Endothelial cell of umbilical vein (primary cell): ENCODE data around the gene CFAP68.

Source experiments
- EZH2 ChIP-seq: IDR thresholded peaks from 2 replicates; pipeline ENCODE4 v1.6.1; 2012; ENCODE audit warnings: borderline replicate concordance, low read depth, mild to moderate bottlenecking, moderate library complexity, low read length, inconsistent platforms; ENCODE audit not compliant: severe bottlenecking
- FOS ChIP-seq: IDR thresholded peaks from 2 replicates; pipeline ENCODE4 v1.6.1; 2011; ENCODE audit warnings: mild to moderate bottlenecking, low read length, moderate library complexity, borderline replicate concordance; ENCODE audit not compliant: insufficient read depth
- JUN ChIP-seq: IDR thresholded peaks from 2 replicates; pipeline ENCODE4 v1.6.1; 2011; ENCODE audit warnings: borderline replicate concordance, low read depth; ENCODE audit not compliant: insufficient read length, insufficient read depth
- MYC ChIP-seq: IDR thresholded peaks from one replicate; pipeline ENCODE4 v1.6.1; 2011; ENCODE audit warnings: mild to moderate bottlenecking, low read depth, low read length
- POLR2A ChIP-seq: IDR thresholded peaks from 2 replicates; pipeline ENCODE4 v1.6.1; 2012; ENCODE audit warnings: low read depth, mild to moderate bottlenecking, control low read depth, low read length
- POLR2AphosphoS5 ChIP-seq: IDR thresholded peaks from 2 replicates; pipeline ENCODE4 v1.6.1; 2012; ENCODE audit warnings: low read depth, mild to moderate bottlenecking, control low read depth, low read length, moderate library complexity; ENCODE audit not compliant: insufficient read depth
- TF ChIP-seq, protein P1 (sequence below), 2 donors: IDR thresholded peaks; 1 replicate in 1 of 2; 2 replicates in 1 of 2; pipeline ENCODE4 v1.5.1; 2011; ENCODE audit warnings: low read length in 2 of 2, mild to moderate bottlenecking in 2 of 2, moderate library complexity in 2 of 2, control low read depth in 1 of 2, inconsistent platforms in 1 of 2, low read depth in 1 of 2; ENCODE audit not compliant: insufficient read depth in 1 of 2; ENCODE audit errors: extremely low read depth in 1 of 2
- TF ChIP-seq, protein P2 (sequence below): IDR thresholded peaks from 2 replicates; pipeline ENCODE4 v1.6.1; 2011; ENCODE audit not compliant: insufficient read depth, insufficient read length

DNA sequence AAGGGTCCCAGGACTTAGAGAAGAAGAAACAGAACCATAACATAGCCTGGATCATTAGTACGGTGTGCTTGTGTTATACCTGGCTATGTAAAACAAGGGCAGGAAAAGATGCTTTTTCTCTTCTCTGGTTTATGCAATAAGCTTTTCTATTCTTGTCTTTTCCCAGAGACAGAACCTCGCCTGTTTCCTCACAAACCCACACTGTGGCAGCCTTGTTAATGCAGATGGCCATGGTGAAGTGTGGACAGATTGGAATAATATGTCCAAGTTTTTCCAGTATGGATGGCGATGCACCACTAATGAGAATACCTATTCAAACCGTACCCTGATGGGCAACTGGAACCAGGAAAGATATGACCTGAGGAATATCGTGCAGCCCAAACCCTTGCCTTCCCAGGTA is 2.9 kb downstream of the CFAP68 start:
- TF ChIP-seq POLR2AphosphoS5 (no peak), EZH2 (no peak), POLR2A (no peak), MYC (no peak), JUN (no peak), FOS (no peak)
- TF ChIP-seq, protein P1, sequence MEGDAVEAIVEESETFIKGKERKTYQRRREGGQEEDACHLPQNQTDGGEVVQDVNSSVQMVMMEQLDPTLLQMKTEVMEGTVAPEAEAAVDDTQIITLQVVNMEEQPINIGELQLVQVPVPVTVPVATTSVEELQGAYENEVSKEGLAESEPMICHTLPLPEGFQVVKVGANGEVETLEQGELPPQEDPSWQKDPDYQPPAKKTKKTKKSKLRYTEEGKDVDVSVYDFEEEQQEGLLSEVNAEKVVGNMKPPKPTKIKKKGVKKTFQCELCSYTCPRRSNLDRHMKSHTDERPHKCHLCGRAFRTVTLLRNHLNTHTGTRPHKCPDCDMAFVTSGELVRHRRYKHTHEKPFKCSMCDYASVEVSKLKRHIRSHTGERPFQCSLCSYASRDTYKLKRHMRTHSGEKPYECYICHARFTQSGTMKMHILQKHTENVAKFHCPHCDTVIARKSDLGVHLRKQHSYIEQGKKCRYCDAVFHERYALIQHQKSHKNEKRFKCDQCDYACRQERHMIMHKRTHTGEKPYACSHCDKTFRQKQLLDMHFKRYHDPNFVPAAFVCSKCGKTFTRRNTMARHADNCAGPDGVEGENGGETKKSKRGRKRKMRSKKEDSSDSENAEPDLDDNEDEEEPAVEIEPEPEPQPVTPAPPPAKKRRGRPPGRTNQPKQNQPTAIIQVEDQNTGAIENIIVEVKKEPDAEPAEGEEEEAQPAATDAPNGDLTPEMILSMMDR (IDR thresholded peaks at IDR 0.05; ENCODE audit: extremely low read depth in 1 of 2, insufficient read depth in 1 of 2, low read depth in 1 of 2, low read length in 2 of 2): no peak
- TF ChIP-seq, protein P2, sequence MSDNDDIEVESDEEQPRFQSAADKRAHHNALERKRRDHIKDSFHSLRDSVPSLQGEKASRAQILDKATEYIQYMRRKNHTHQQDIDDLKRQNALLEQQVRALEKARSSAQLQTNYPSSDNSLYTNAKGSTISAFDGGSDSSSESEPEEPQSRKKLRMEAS: no peak
